HG02970 (cell line): ENCODE measurements around the gene GTSF1L.

Experiments used
- ATAC-seq: cut with Tn5 transposase; IDR thresholded peaks from one replicate; pipeline ENCODE4 v1.9.1; 2021; ENCODE audit warnings: mild to moderate bottlenecking, moderate library complexity, moderate number of reproducible peaks; ENCODE audit not compliant: unreplicated experiment, low FRiP score

The GTSF1L gene

GRCh38 chr20:43676368-43676767, 50.4 kb downstream of the GTSF1L start:
- no peak for ATAC-seq
